Epithelial cell of prostate (primary cell): ENCODE measurements around the gene CNTNAP5.

Source experiments
- DNase-seq: peaks from one replicate; pipeline ENCODE4 v3.0.0-alpha.2; 2011; ENCODE audit warnings: low read depth, low spot score
- H3K27ac ChIP-seq: fragments of 450-650 bp; 2 replicates; pipeline ENCODE4 v1.5.1; 2017; ENCODE audit warnings: mild to moderate bottlenecking

The CNTNAP5 gene

GRCh38 chr2:124575497-124575896 is 550.4 kb downstream of the CNTNAP5 start:
- no peak for DNase-seq
- no peak overlapping the region for H3K27ac ChIP-seq

GRCh38 chr2:124580263-124580662 is 555.2 kb downstream of the CNTNAP5 start:
- DNase-seq = no peak

GRCh38 chr2:124582387-124582786 is 557.3 kb downstream of the CNTNAP5 start:
- no peak for DNase-seq
- H3K27ac ChIP-seq = no peak overlapping the region

More at GRCh38 chr2:124580263-124580662, 555.2 kb downstream of the CNTNAP5 start:
- no peak overlapping the region for H3K27ac ChIP-seq

- DNase-seq = no peak
- H3K27ac ChIP-seq = no peak overlapping the region
Observed at GRCh38 chr2:124584615-124585014, 559.5 kb downstream of the CNTNAP5 start.

- no peak overlapping the region for H3K27ac ChIP-seq
- DNase-seq = no peak
Observed at GRCh38 chr2:124585277-124585676, 560.2 kb downstream of the CNTNAP5 start.

GRCh38 chr2:124586210-124586609 is 561.1 kb downstream of the CNTNAP5 start:
- no peak for DNase-seq
- H3K27ac ChIP-seq = no peak overlapping the region

- no peak for DNase-seq
- no peak overlapping the region for H3K27ac ChIP-seq
Observed at GRCh38 chr2:124586835-124587234, 561.7 kb downstream of the CNTNAP5 start.

- H3K27ac ChIP-seq = no peak overlapping the region
- DNase-seq = no peak
Observed at GRCh38 chr2:124589971-124590370, 564.9 kb downstream of the CNTNAP5 start.

- DNase-seq = no peak
Observed at GRCh38 chr2:124602759-124603158, 577.7 kb downstream of the CNTNAP5 start.

GRCh38 chr2:124604940-124605339 is 579.9 kb downstream of the CNTNAP5 start:
- H3K27ac ChIP-seq = no peak overlapping the region
- no peak for DNase-seq

More at GRCh38 chr2:124602759-124603158, 577.7 kb downstream of the CNTNAP5 start:
- H3K27ac ChIP-seq = no peak overlapping the region

GRCh38 chr2:124607679-124608078 is 582.6 kb downstream of the CNTNAP5 start:
- no peak overlapping the region for H3K27ac ChIP-seq
- no peak for DNase-seq

- H3K27ac ChIP-seq = no peak overlapping the region
- DNase-seq = no peak
Observed at GRCh38 chr2:124609667-124610066, 584.6 kb downstream of the CNTNAP5 start.

- no peak overlapping the region for H3K27ac ChIP-seq
- DNase-seq = no peak
Observed at GRCh38 chr2:124610141-124610540, 585.1 kb downstream of the CNTNAP5 start.

GRCh38 chr2:124610866-124611265 is 585.8 kb downstream of the CNTNAP5 start:
- H3K27ac ChIP-seq = no peak overlapping the region
- DNase-seq = no peak

GRCh38 chr2:124623560-124623959 is 598.5 kb downstream of the CNTNAP5 start:
- H3K27ac ChIP-seq = no peak overlapping the region
- no peak for DNase-seq

GRCh38 chr2:124625561-124625960 is 600.5 kb downstream of the CNTNAP5 start:
- DNase-seq = no peak
- H3K27ac ChIP-seq = no peak overlapping the region

- DNase-seq = no peak
- no peak overlapping the region for H3K27ac ChIP-seq
Observed at GRCh38 chr2:124626993-124627392, 601.9 kb downstream of the CNTNAP5 start.

GRCh38 chr2:124633812-124634211 is 608.7 kb downstream of the CNTNAP5 start:
- DNase-seq = no peak

GRCh38 chr2:124639524-124639923 is 614.4 kb downstream of the CNTNAP5 start:
- no peak overlapping the region for H3K27ac ChIP-seq
- DNase-seq = no peak

More at GRCh38 chr2:124633812-124634211, 608.7 kb downstream of the CNTNAP5 start:
- no peak overlapping the region for H3K27ac ChIP-seq

GRCh38 chr2:124640221-124640750 is 615.2 kb downstream of the CNTNAP5 start:
- H3K27ac ChIP-seq = no peak overlapping the region
- DNase-seq = no peak

GRCh38 chr2:124646166-124646815 is 621.2 kb downstream of the CNTNAP5 start:
- H3K27ac ChIP-seq = no peak overlapping the region
- no peak for DNase-seq

GRCh38 chr2:124647245-124647644 is 622.2 kb downstream of the CNTNAP5 start:
- no peak for DNase-seq
- no peak overlapping the region for H3K27ac ChIP-seq
